Posterior cingulate gyrus (tissue), 11 donors: Measurements from ENCODE around the gene FOXP3.
"Not testable (repeated sequence)": the region's sequence is repeated elsewhere in the genome, so short reads cannot be mapped to it uniquely, and the experiment has no call there.

Experiments used
- DNase-seq, 10 donors: peaks; one replicate each; pipeline versions ENCODE4 v3.0.0 to v3.0.0-alpha.2; 2020 to 2021; ENCODE audit warnings: mixed read lengths in 3 of 10
- intact Hi-C: fragments of 100-400 bp; cut with DNase I; formaldehyde crosslinking; loops from one replicate; pipeline ENCODE4 v1.15.1; 2023

The FOXP3 gene, protein sequence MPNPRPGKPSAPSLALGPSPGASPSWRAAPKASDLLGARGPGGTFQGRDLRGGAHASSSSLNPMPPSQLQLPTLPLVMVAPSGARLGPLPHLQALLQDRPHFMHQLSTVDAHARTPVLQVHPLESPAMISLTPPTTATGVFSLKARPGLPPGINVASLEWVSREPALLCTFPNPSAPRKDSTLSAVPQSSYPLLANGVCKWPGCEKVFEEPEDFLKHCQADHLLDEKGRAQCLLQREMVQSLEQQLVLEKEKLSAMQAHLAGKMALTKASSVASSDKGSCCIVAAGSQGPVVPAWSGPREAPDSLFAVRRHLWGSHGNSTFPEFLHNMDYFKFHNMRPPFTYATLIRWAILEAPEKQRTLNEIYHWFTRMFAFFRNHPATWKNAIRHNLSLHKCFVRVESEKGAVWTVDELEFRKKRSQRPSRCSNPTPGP

DNA sequence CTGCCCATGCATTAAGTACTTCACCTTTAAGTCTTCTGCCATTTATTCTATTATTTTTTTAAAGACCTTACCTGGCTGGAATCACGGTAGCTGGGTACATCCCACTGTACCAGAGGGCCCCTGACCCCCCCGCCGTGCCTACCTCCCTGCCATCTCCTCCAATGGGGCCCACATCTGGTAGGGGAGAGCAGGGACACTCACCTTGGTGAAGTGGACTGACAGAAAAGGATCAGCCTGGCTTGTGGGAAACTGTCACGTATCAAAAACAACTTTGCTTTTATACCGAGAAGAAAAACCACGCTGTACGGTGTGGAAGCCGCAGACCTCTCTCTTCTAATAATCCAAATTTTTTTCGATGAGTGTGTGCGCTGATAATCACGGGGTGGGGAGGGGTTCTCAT is at the start of gene FOXP3:
Gene FOXP3, minus strand, starts transcription at position 251 of the 400 bp plus-strand sequence. CDS start 6,205 bp downstream, outside the sequence.
- peak in 1 of 10 donors; percentile 16 for DNase-seq
- intact Hi-C loops = no loop called here

DNA sequence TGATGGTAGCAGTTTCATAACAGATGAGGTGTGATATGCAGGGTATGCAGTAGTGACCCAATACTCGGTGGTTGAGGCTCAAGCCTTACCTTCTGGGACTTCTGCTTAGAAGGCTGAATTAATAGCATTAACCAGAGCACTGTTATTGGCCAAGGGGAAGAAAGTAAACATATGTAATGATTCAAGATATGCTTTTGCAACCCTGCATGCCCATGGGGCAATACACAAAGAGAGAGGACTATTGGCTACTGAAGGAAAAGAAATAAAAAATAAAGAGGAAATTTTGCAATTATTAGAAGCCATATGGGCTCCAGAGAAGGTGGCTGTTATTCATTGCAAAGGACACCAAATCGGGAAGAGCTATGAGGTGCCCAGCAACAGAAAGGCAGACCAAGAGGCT is 47.7 kb upstream of the FOXP3 start:
- no peak for DNase-seq
- intact Hi-C loops = no loop called here

DNA sequence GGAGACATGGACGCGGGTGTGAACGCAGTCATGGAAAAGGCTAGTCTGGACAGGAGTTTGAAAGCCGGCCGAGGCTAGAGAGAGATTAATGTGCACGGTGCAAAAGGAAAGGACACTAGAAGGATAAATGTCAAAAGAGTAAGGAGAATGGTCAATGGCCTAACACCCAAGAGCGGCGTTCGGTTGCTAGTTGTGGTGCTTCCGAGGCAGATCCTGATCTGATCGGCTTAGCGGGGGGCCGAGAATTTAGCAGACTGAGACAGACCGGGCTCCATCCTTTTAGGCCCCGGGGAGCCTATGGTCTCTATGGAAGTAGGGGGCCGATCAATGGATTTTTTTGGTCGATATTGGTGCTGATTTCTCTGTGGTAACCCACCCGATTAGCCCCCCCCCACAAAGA is 45.9 kb upstream of the FOXP3 start:
- intact Hi-C loops = no loop called here
- no peak for DNase-seq

DNA sequence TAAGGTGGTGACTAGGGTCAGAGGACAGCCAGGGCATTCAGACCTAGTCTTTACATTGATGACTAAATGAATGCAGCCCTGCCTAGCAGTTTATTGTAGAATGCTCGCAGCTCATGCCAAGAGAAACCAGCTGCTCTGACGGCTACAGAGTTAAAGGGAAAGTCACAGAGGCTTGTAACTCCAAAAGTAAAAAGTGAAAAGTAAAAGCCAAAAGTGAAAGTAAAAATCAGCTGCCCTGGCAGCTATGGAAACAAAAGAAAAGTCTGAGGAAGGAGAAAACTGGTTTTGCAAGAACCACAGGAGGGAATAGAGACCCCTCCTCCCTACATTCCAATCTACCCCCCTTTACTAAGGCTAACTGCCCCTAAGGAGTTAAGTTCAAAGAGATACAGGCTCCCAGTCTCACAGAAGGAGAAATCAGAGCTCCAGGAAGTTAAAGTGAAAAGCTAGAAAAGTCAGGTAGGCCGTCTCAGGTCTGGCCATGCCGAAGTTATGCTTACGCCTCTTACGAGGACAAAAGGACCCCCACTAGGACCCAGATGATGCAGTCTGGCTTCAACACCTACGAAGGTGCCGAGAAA is 45.0 kb upstream of the FOXP3 start:
- no peak for DNase-seq

DNA sequence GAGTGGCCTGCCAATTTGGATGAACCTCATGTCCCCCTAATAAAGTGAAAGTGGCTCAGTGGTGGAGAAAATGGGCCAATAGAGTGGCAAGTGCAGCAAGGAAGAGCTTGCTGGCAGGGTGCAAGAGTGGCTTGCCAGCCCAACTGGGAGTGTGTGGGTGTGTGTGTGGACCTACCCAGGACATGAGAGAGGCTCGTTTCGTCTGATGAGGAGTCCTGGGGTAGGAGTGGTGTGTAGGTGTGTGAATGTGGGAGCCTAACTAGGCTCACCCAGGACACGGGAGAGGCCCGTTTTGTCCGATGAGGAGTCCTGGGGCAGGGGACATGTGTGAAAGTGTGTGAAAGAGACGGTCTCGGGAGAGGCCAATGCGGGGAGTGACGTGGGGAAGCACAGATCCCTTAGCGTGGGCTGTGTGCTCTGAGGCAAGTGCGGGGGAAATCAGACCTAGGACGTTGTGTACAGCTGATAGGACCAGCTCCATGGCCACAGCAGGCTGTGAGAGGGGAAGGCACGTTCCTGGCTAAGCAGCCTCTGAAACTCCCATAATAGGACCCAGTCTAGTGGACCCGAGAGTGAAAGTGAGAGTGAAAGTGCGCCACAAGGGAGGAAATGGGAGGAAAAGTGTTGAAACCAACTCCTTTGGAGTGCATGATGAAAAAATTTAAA is 44.2 kb upstream of the FOXP3 start:
- peak in 1 of 10 donors; percentile 62 for DNase-seq
- intact Hi-C loops = no loop called here

More for the DNA sequence above, 45.0 kb upstream of the FOXP3 start:
- intact Hi-C loops = no loop called here

DNA sequence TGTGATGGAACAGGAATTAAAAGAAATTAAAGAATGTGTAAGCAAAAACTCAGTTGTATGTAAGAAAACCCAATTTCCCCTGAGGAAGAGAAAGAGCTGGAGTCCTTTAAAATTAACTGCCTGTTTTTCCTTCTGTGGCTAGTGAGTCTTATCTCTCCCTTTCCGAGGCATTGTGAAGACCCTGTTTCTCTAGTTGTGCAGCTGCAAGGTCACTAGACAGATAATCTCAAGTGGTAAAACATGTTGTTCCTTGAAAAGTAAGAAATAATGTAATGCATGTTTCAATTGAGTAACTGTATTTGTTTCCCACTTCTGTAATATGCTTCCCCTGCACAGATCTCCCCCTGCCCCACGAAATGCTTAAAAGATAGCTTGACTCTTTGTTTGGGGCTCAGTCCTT is 43.3 kb upstream of the FOXP3 start:
- DNase-seq, intact Hi-C loops: not testable (repeated sequence)

DNA sequence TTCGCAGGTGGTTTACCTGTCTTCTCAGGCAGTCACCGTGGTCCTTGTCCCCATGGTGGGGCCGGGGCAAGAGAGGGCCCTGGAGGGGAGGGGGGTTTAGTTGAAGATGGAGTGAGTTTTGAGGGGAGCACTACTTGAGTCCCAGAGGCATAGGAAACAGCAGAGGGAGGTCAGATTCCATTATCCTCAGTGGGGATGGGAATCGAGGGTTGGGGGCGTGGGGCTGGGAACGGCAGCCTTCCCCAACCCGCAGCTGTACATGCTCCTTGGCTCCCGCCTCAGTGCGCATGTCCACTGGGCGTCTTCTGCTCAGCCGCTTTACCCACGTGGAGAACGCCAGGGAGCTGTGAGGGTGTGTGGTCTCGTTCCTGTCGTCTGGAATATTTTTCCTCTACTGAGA is 38.8 kb upstream of the FOXP3 start, which contains the start of gene GAGE10:
Gene GAGE10, plus strand, starts transcription at position 301 of the 400 bp plus-strand sequence. CDS start 1,214 bp downstream, outside the sequence.
- DNase-seq = no peak
- intact Hi-C loops = no loop called here

DNA sequence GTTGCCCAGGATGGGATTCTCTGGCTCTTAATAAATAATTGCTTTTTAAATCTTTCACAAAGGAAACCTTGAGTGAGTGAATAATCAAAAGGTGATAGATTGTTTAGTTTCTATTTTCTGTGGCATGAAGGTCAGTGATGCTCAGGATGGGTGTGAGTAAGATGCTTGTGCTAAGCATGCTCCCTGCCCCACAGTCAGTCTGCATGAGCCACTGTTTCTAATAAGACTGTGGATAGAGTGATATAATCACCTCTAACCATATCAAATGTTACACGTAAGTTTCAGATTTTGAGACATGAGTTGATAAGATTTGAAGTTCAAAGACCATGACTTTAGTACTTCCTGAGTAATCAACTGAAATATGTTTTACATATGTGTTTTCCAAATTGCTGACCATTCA is 36.2 kb upstream of the FOXP3 start:
- intact Hi-C loops = no loop called here
- no peak for DNase-seq

DNA sequence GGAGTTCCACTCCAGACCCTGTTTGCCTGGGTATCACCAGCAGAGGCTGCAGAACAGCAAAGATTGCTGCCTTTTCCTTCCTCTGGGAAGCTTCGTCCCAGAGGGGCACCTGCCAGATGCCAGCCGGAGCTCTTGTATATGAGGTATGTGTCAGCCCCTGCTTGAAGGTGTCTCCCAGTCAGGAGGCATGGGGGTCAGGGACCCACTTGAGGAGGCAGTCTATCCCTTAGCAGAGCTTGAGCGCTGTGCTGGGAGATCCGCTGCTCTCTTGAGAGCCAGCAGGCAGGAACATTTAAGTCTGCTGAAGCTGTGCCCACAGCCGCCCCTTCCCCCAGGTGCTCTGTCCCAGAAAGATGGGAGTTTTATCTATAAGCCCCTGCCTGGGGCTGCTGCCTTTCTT is 34.8 kb upstream of the FOXP3 start:
- intact Hi-C loops = loop anchor here (10.0 kb wide), 2 partner anchors 456 to 536 kb away; no protein-coding TSS in a partner anchor
- not testable (repeated sequence) for DNase-seq

DNA sequence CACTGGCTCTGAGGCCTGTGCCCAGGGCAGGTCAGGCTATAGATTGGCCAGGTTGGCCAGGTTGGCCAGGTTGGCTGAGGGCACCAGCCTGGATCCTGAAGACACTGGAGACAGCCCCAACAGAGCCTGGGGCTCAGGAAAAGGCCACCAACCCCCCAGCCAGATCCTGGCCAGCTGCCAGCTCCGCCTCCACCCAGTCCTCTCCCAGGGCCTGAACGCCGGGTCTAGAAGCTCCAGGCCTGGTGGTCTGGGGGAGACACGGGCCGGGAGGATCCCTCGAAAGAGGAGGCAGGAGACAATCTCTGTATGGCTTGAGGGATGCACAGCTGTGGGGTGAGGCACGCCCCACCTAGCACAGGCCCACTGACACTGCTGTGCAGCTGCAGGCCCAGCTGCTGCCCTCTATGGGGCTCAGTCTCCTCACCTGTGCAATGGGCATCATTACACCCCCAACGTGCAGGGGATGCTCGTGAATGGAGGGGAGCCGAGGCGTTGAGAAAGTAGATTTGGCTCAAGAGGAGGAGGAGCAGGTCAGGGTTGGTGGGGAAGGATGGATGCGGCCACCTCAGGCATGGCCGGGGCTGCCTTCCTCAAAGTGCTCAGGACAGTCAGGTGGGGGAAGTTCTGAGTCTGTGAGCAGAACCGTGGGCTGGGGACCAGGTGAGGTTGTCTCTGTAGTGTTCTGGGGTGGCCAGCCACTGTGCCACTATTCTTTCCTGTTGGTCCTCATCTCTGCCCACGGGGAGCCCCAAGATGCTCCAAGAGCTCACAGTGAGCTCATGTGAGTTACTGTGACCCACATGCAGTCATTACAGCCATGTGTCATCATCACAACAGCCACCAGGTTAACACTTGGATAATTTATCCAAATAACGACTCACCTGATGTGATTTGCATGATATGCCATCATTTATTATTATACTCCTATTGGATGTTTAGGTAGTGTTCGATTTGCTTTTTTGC is 28.2 kb upstream of the FOXP3 start:
- DNase-seq = peak in 2 of 10 donors; percentile 55 to 56
- intact Hi-C loops = loop anchor here (10.0 kb wide), 2 partner anchors 462 to 542 kb away; no protein-coding TSS in a partner anchor

DNA sequence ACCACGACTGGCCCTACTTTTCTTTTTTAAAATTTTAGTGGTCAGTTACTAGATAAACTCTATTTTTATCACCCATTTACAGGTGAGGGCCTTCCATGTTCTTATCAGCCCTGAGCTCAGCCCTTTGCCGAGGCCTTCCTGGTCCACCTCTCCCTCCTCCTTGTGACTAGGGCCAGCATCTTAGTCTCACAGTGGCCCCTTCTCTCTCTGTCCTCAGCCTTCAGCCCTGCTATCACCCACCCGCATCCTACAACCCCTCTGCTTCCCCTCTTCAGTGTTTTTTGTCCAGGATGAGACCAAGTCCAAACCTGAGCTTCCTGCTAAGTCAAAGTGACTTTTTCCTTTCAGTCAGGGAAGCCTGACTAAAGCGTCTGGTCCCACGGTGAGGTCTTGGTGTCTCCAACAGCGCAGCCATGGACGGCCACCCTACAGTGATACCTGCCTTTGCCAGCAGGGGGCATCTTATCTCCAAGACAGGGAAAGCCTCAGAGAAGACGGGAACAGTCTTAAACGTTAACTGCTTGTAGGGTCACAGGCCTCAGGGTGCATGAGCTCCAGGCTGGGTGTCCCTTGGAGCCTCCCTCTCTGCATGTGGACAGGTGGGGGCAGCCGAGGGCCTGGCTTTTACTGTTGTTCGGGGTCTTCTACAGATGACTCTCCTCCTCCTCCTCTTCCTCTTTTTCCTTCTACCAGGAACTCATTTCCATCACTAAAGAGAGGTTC is 27.3 kb upstream of the FOXP3 start:
- DNase-seq = peak in 8 of 10 donors; percentile 37 to 90 (median 56)
- intact Hi-C loops = loop anchor here (10.0 kb wide), 2 partner anchors 463 to 543 kb away; no protein-coding TSS in a partner anchor

DNA sequence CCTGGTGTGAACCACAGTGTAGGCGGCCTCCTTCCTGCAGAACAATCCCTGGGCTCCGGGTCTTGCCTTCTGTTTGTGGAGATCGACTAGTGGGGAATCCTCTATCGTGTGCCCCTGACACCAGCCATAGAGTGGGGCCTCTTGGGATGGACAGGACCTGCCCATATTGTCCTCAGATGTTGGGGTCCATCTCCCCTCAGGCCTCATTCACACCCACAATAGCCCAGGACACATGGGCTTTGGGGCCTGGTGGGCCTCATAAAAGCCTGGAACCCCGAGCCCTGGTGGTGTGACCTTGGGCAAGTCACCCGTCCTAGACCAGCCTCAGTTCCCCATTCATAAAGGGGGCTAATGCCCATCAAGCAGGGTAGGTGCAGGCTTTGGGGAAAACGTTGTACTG is 25.7 kb upstream of the FOXP3 start:
- peak in 1 of 10 donors; percentile 76 for DNase-seq
- intact Hi-C loops = loop anchor here (10.0 kb wide), 2 partner anchors 465 to 545 kb away; no protein-coding TSS in a partner anchor

DNA sequence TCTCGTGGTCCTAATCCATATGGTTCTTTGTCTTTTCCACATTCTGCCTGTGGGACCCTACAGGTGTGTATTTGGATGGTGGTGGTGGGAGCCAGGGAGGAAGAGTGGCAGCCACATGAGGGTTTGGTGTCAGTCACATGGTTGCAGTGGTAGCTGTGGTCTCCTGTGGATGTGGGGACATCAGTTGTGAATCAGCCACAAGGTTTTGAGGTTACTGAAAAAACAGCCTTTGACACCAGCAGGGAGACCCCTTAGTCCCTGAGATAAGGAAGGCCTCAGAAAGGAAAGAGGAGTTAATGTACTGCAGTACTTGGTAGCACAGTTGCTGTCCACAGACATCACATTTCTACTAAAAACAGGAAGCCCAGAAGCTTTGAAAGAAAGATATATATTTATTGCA is 23.2 kb upstream of the FOXP3 start:
- no peak for DNase-seq
- intact Hi-C loops = no loop called here

DNA sequence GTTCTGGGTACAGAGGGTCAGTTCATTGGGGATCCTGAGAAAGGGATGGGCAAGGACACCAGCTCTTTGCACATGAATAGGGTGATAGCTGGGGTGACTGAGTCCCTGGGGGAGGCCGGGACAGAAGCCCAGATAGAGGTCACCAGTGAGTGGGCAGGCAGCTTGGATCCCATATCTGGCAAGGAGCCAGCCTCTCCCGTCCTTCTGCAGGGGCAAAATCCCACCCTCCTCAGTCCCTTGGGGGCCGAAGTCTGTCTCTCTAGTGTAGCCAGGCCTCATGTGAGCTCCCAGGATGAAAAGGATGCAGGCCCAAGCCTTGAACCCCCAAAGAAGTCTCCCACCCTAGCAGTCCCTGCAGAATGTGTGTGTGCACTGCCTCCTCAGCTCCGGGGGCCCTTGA is 22.1 kb upstream of the FOXP3 start:
- peak in 1 of 10 donors; percentile 70 for DNase-seq
- intact Hi-C loops = no loop called here

DNA sequence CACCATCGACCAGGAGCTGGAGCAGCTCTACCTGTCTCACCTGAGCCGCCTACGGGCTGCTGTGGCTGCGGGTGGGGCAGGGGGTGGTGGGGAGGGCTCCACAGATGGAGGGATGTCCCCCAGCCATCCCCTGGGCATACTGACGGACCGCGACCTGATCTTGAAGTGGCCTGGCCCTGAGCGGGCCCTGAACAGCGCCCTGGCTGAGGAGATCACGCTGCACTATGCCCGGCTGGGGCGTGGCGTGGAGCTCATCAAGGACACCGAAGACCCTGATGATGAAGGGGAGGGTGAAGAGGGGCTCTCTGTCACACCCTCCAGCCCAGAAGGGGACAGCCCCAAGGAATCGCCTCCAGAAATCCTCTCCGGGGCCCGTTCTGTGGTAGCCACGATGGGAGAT is 21.6 kb upstream of the FOXP3 start:
- intact Hi-C loops = no loop called here
- peak in 1 of 10 donors; percentile 65 for DNase-seq

DNA sequence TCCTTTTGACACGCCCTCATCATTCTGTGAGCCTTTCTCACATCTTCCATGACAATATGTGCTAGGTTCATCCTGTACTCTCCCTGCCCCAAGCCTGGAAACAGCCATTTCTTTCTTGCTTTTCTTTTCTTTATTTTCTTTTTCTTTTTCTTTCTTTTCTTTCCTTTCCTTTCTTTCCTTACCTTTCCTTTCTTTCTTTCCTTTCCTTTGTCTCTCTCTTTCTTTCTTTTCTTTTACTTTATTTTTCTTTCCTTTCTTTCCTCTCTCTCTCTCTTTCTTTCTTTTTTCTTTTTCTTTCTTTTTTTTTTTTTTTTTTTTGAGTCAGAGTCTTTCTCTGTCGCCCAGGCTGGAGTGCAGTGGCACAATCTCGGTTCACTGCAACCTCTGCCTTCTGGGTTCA is 19.7 kb upstream of the FOXP3 start:
- no peak for DNase-seq
- intact Hi-C loops = no loop called here

DNA sequence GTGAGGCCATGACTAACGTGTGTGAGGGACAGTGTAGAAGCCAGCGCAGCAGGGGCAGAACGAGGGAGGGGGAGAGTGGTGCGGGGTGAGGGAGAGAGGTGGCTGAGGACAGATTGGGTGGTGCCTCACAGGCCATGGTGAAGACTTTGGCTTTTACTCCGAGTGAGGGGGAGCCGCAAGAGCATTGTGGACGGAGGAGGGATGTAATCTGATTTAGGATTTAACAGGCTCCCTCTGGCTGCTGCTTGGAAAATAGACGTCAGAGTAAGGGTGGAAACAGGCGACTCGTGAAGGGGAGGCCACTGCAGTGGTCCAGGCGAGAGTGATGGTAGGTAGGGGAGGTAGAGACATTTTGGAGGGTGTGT is 18.1 kb upstream of the FOXP3 start:
- DNase-seq = peak in 2 of 10 donors; percentile 14 to 78
- intact Hi-C loops = no loop called here

DNA sequence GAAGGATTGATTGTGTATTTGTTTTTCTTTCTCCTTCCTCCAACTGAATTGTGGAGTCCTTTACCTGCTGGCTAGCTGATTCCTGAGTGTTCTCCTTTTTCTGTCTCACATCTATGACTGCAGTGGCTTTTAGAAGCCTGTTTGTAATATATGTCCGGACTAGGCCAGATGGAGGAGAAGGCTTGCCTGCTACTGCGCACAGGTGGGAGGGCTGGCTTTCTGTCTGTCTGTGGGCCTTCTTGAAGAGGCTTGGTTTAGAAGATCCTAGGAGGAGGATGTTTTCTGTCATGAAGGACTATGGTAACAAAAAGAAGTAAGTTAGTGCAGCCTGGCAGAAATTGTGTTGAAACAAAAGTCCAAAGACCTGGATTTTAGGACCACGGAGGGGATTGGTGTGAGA is 13.6 kb upstream of the FOXP3 start:
- intact Hi-C loops = no loop called here
- DNase-seq = peak in 1 of 10 donors; percentile 63

DNA sequence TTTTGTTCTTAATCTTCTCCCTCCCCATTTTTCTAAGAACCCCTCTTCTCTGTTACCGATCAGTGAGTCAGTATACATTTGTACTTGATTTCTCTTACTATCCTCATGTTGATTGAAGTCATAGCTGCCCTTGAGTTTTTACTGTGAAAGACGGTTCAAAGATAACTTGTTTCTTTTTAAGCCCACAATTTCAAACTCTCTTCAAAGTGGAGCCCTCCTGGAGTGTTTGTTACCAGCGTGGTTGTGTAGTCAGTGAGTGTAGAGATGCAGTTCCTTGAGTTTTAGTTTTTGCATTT is 13.0 kb upstream of the FOXP3 start:
- DNase-seq = no peak
- intact Hi-C loops = no loop called here
